Left cardiac atrium (tissue), 4 donors: Measurements from ENCODE around the gene CD82. TPM values are rescaled to one million over a fixed set of nuclear protein-coding genes. Genes with fewer than 3 reads are reported as not detected.

ENCODE experiments used
- ATAC-seq, 2 donors: fragments of 200-7000 bp; cut with Tn5 transposase; one replicate each; pipeline ENCODE4 v1.9.1; 2020; ENCODE audit warnings: mild to moderate bottlenecking in 2 of 2, moderate library complexity in 2 of 2
- DNase-seq: peaks from one replicate; pipeline ENCODE4 v3.0.0-alpha.2; 2020
- intact Hi-C, 2 donors: fragments of 100-400 bp; cut with DNase I; formaldehyde crosslinking; loops; one replicate each; pipeline versions ENCODE4 v1.14.1 to v1.15.1; 2022 to 2023
- total RNA-seq, 2 donors: library from RNA; stranded (reverse); fragmentation: NEBNext Ultra II Directional; extraction: Animal tissue kit (Norgen Biotek cat#: 25700); gene quantifications; one replicate each; pipeline ENCODE4 v1.2.1, GENCODE V29; 2021
- donor health status: DM: no; HTN: yes; CAD: no.
- donor health status: DM: no; HTN: yes; CAD: no; lungs with severe emphysema.
- donor health status: DM: yes; HTN: yes; CAD: no.
- donor health status: Dilated cardiomyopathy.

The CD82 gene
- total RNA-seq, 2 donors from 2014 or later = 22.0 to 35.3 TPM

DNA sequence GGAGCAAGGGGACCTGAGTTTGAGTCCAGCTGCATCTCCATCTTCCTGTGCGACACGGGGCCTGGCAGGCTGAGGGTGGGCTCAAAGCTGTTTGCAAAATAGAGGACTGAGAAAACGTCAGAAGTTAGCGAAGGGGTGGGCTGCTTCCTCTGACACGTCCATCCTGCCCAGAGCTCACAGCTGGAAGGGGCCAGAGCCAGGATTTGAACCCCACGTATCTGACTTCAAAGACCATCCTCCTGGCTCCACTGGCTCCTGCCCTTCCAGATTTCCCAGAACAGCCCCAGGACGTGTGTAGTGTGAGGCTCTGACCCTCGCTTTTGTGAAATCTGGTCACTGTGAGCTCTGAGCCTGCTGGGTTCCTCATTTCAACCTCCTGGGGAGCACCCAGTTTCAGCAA, 56.3 kb downstream of the CD82 start:
- ATAC-seq (no peak), DNase-seq (no peak)
- intact Hi-C loops = loop anchor here (2.0 to 10.0 kb wide), 5 partner anchors 106 to 483 kb away; partner anchors contain the start of gene TSPAN18 (in 1 of the 2)

GRCh38 chr11:44622190-44622650, 56.8 kb downstream of the CD82 start:
- no peak for ATAC-seq
- intact Hi-C loops = loop anchor here (5.0 to 10.0 kb wide), 4 partner anchors 105 to 483 kb away; partner anchors contain the start of gene TSPAN18 (in 1 of the 2)
- DNase-seq = no peak

DNA sequence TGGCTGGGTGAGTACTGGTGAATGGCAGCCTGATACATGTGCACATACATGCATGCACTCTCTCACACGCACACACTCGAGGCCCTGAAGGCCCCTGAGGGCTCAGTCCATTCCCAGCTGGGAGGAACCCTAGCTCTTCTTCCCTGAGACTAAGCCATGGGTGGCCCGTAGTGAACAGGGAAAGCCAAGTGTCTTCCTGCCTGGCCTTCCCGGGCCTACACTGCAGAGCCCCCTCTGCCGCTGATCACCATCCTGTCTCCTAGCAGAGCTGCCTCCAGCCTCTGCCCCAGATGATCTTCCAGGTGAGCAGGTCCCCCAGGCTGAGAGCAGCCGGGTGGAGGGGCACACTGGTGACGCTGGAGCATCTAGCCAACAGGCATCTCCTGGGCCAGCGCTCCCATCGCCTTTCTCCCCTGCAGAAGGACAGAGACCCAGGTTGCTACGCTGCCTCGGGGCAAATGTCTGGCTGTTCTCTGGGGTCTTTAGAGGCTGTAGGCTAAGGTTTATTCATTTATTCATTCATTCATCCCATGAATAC, 57.3 kb downstream of the CD82 start:
- intact Hi-C loops = loop anchor here (5.0 to 10.0 kb wide), 4 partner anchors 105 to 482 kb away; partner anchors contain the start of gene TSPAN18 (in 1 of the 2)
- DNase-seq (no peak), ATAC-seq (no peak)

- intact Hi-C loops = loop anchor here (5.0 to 10.0 kb wide), 4 partner anchors 104 to 481 kb away; partner anchors contain the start of gene TSPAN18 (in 1 of the 2)
- ATAC-seq (peak in 1 of 2 donors; percentile 15), DNase-seq (no peak)
Observed at GRCh38 chr11:44623341-44623730, 57.9 kb downstream of the CD82 start.

DNA sequence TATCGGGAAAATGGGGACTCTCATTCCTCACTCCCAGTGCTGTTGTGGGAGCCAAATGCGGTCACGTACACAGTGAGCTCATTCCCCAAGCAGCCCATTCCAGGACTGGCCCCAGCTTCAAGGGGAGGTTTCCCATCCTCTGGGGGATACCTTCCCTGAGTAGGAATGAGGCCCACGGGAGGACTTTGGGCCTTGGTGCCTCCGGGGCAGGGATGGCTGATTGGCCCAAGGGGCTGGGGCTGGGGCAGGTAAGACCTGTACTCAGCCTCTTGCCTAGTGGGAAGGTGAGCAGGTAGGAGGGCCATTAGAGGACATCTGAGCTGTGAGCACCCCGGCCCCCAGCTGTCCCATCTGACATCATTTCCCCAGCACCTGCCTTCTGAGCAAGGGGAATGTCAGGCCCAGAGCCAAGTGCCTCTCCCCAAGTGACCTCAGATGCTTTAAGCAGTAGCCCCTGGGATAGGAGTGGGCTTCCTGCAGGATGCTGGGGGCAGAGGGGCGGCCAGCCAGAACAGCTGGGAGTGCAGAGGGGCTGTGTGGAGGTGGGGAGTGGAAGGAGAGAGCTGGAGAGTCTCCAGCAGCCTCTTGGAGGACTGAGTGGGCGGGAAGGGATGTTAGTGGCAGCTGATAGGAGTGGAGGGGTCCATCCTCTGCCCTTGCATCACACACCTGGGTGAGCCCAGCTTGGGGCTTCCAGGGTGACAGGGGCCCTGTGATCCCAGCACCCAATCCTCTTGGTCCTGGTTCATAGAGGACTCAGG, 58.4 kb downstream of the CD82 start:
- DNase-seq (no peak), ATAC-seq (peak in 1 of 2 donors; percentile 28)
- intact Hi-C loops = loop anchor here (5.0 to 10.0 kb wide), 4 partner anchors 103 to 481 kb away; partner anchors contain the start of gene TSPAN18 (in 1 of the 2)

DNA sequence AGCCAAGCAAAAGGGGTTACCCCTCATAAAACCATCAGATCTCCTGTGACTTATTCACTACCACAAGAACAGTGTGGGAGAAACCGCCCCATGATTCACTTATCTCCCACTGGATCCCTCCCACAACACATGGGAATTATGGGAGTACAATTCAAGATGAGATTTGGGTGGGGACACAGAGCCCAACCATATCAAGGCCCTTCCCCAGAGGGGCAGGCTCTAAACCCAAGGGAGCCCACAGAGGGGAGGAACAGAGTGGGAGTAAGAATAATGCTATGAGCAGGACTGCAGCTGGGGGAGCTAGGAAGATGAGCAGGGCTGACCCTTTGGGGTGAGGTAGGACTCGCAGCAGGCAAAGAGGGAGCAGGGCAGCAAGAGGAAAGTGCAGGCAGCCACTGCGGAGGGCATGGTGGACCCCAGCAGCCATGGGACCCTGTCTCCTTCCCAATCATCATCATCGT, 59.3 kb downstream of the CD82 start:
- no peak for ATAC-seq
- intact Hi-C loops = loop anchor here (5.0 to 10.0 kb wide), 4 partner anchors 103 to 480 kb away; partner anchors contain the start of gene TSPAN18 (in 1 of the 2)
- no peak for DNase-seq

GRCh38 chr11:44625759-44626523, 60.5 kb downstream of the CD82 start:
- ATAC-seq (no peak), DNase-seq (no peak)
- intact Hi-C loops = loop anchor here in 1 of 2 donors (10.0 kb wide), 1 partner anchor 479 kb away; no protein-coding TSS in a partner anchor

- intact Hi-C loops = loop anchor here in 1 of 2 donors (10.0 kb wide), 1 partner anchor 478 kb away; no protein-coding TSS in a partner anchor
- ATAC-seq (no peak), DNase-seq (no peak)
Observed at GRCh38 chr11:44626645-44627044, 61.2 kb downstream of the CD82 start.

DNA sequence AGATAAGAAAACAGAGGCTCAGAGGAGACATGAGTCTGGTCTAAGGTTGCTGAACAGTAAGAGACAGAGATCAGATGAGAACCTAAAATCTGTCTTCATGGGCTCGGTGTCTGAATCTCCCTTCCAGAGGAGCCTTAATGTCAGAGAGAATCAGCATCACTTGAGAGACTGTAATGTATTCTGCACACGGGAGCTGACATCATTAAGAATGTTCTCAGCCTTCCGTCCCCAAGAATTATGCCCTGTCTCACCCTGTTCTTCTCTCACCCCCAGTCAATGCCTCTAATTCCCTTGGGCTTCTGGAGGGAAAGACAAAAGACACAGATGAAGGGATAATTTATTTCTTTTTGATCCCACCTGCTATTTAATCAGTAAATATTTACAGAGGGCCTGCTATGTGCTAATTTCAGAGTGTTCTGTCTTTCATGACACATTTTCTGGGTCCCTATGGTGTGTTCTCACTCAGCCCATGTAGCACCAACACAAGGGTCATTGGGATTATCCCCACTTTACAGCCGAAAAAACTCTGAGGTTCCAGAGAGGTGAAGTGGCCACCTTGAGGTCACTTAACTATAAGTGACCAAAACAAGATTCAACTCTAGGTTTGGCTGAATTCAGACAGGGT, 61.8 kb downstream of the CD82 start:
- no peak for ATAC-seq
- no peak for DNase-seq
- intact Hi-C loops = loop anchor here in 1 of 2 donors (10.0 kb wide), 1 partner anchor 478 kb away; no protein-coding TSS in a partner anchor

DNA sequence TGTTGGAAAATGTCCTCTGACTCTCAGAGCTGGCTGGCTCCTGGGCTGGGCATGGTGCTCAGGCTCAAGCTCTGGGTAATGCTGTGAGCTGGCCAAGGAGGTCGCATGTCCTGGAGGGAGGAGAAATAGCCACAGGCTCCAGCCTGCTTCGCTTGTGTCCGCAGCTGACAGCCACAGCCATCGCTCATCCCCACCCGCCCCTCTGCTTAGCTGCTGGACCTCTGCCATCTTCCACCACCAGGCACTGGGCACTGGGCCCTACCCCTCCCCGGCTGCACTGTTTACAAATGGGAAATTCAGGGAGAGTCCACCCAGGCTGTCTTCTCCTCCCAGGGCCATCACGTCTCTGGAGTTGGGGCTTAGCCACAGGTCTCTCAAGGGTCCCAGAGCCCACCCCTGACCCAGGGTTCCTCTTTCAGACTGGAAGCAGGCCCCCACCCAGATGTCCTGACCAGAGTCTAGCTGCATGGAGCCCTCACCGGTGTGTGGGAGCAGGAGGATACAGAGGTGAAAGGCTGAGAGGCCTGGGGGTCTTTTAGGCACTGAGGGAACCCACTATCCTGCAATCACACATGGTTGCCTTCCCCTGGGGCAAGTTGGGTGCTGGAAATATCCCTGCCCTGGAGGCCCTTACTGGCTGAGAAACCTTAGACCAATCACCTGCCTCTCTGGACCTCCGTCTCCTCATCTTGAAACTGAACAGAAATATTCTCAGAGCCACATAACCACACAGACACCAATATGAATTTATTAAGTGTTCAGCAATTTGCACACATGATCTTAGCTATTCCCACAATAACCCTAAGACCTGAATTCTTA, 62.7 kb downstream of the CD82 start:
- intact Hi-C loops = loop anchor here in 1 of 2 donors (10.0 kb wide), 1 partner anchor 477 kb away; no protein-coding TSS in a partner anchor
- DNase-seq = peak; percentile 86
- ATAC-seq = peak; percentile 87 to 91

GRCh38 chr11:44628730-44629700, 63.6 kb downstream of the CD82 start:
- intact Hi-C loops = loop anchor here in 1 of 2 donors (10.0 kb wide), 1 partner anchor 476 kb away; no protein-coding TSS in a partner anchor
- DNase-seq (no peak), ATAC-seq (no peak)

- intact Hi-C loops = loop anchor here in 1 of 2 donors (5.0 to 10.0 kb wide), 2 partner anchors 97 to 475 kb away; partner anchors contain the start of gene TSPAN18
- no peak for ATAC-seq
- no peak for DNase-seq
Observed at GRCh38 chr11:44629732-44630345, 64.4 kb downstream of the CD82 start.

- ATAC-seq (no peak), DNase-seq (no peak)
- intact Hi-C loops = loop anchor here in 1 of 2 donors (5.0 kb wide), 1 partner anchor 97 kb away; the partner anchor contains the start of gene TSPAN18
Observed at GRCh38 chr11:44630511-44631210, 65.2 kb downstream of the CD82 start.

- DNase-seq (no peak), ATAC-seq (no peak)
- intact Hi-C loops = loop anchor here (2.0 to 5.0 kb wide), 2 partner anchors 69 to 95 kb away; partner anchors contain the start of gene TSPAN18 (in 1 of the 2)
Observed at GRCh38 chr11:44631831-44632230, 66.4 kb downstream of the CD82 start.
